ENCODE measurements around the gene FAM13A. TPM values are rescaled to one million over a fixed set of nuclear protein-coding genes. Genes with fewer than 3 reads are reported as not detected.

Gene FAM13A
- total and polyA plus RNA-seq, 3 donors from 2014 or later, result 30.7 to 123 (median 109) TPM

- peak overlapping the region; percentile 20 to 36 for H3K27ac ChIP-seq
- intact Hi-C loops (cut with DNase I; ENCODE audit: low total_unique reads), result no loop called here
- no peaks in the 10 kb centered on the region for H3K36me3 ChIP-seq (ENCODE audit: low read depth, missing control alignments)
Measured at GRCh38 chr4:88809576-88810219, 247.3 kb downstream of the FAM13A start.

GRCh38 chr4:88809101-88809500, 247.9 kb downstream of the FAM13A start:
- Histone ChIP-seq H3K9me3 (no peaks in the 10 kb centered on the region), H3K27ac (peak overlapping the region; percentile 20 to 36), H3K27me3 (no peaks in the 10 kb centered on the region), H3K4me1 (peaks cover 7% of the 10 kb centered on the region), H3K36me3 (ENCODE audit: low read depth, missing control alignments) (no peaks in the 10 kb centered on the region), H3K4me3 (no peak overlapping the region)
- no peak for DNase-seq
- TF ChIP-seq CTCF (IDR thresholded peaks at IDR 0.05) (no peak), POLR2A (IDR thresholded peaks at IDR 0.05) (no peak)
- WGBS, 2 donors, result 63 to 67% methylated on average over 2 of the region's 2 CpGs
- intact Hi-C loops (cut with DNase I; ENCODE audit: low total_unique reads), result no loop called here

More at GRCh38 chr4:88809576-88810219, 247.3 kb downstream of the FAM13A start:
- 38 to 50% methylated on average over 5 of the region's 5 CpGs for WGBS, 2 donors
- Histone ChIP-seq H3K9me3 (no peaks in the 10 kb centered on the region), H3K27me3 (no peaks in the 10 kb centered on the region), H3K4me3 (no peak overlapping the region), H3K4me1 (peaks cover 9% of the 10 kb centered on the region)
- DNase-seq, result no peak
- TF ChIP-seq CTCF (IDR thresholded peaks at IDR 0.05) (no peak), POLR2A (IDR thresholded peaks at IDR 0.05) (no peak)

GRCh38 chr4:88807499-88807898, 249.5 kb downstream of the FAM13A start:
- H3K36me3 ChIP-seq (ENCODE audit: low read depth, missing control alignments), result no peaks in the 10 kb centered on the region
- no peak for DNase-seq
- H3K9me3 ChIP-seq, result no peaks in the 10 kb centered on the region
- intact Hi-C loops (cut with DNase I; ENCODE audit: low total_unique reads), result no loop called here
- no peak overlapping the region for H3K27ac ChIP-seq
- TF ChIP-seq POLR2A (IDR thresholded peaks at IDR 0.05) (no peak), CTCF (IDR thresholded peaks at IDR 0.05) (no peak)
- no peak overlapping the region for H3K4me3 ChIP-seq
- 83% methylated on average over 4 of the region's 4 CpGs for WGBS, 2 donors
- no peaks in the 10 kb centered on the region for H3K27me3 ChIP-seq
- peaks cover 2% of the 10 kb centered on the region for H3K4me1 ChIP-seq

GRCh38 chr4:88804234-88804633, 252.8 kb downstream of the FAM13A start:
- Histone ChIP-seq H3K27me3 (no peaks in the 10 kb centered on the region), H3K27ac (peak overlapping the region in 1 of 2 donors; percentile 55), H3K36me3 (ENCODE audit: low read depth, missing control alignments) (no peaks in the 10 kb centered on the region), H3K4me3 (no peak overlapping the region), H3K4me1 (no peaks in the 10 kb centered on the region), H3K9me3 (no peaks in the 10 kb centered on the region)
- 96 to 99% methylated on average over 2 of the region's 2 CpGs for WGBS, 2 donors
- TF ChIP-seq POLR2A (IDR thresholded peaks at IDR 0.05), result no peak
- TF ChIP-seq CTCF (IDR thresholded peaks at IDR 0.05), result no peak
- no peak for DNase-seq
- intact Hi-C loops (cut with DNase I; ENCODE audit: low total_unique reads), result no loop called here

- Histone ChIP-seq H3K4me3 (no peak overlapping the region), H3K27ac (peak overlapping the region in 1 of 2 donors; percentile 55), H3K27me3 (no peaks in the 10 kb centered on the region), H3K9me3 (no peaks in the 10 kb centered on the region), H3K36me3 (ENCODE audit: low read depth, missing control alignments) (no peaks in the 10 kb centered on the region), H3K4me1 (no peaks in the 10 kb centered on the region)
- intact Hi-C loops (cut with DNase I; ENCODE audit: low total_unique reads), result no loop called here
- WGBS, 2 donors, result 73 to 75% methylated on average over 5 of the region's 5 CpGs
- TF ChIP-seq POLR2A (IDR thresholded peaks at IDR 0.05) (no peak), CTCF (IDR thresholded peaks at IDR 0.05) (no peak)
- peak; percentile 51 for DNase-seq
Measured at GRCh38 chr4:88803600-88804096, 253.3 kb downstream of the FAM13A start.
